Endothelial cell of umbilical vein (primary cell): ENCODE data around the gene CALML6. TPM values are rescaled to one million over a fixed set of nuclear protein-coding genes. Genes with fewer than 3 reads are reported as not detected.

Experiments used
- BruUV-seq: library from RNA; stranded (reverse); fragments of 400-500 nt; replicated peaks from 2 replicates; lab custom pipeline; 2021; lab: Mats Ljungman, UMichigan
- CTCF ChIA-PET: fragments of 300-600, 350-600 bp; sonication (Branson Sonifier 250); formaldehyde crosslinking; loops from one replicate; lab custom pipeline; 2021; ENCODE audit warnings: antibody characterized with exemption, inconsistent platforms; lab: Charles Lee
- POLR2A ChIA-PET: fragments of 300-600, 350-600 bp; sonication (Branson Sonifier 250); formaldehyde crosslinking; loops from one replicate; lab custom pipeline; 2021; ENCODE audit warnings: antibody characterized with exemption, inconsistent platforms; lab: Charles Lee
- DNase-seq: peaks from one replicate; pipeline ENCODE4 v3.0.0-alpha.2; 2011; ENCODE audit warnings: low read depth, low spot score
- FAIRE-seq: peaks from 2 replicates; lab custom pipeline; 2011; peaks lifted over from hg19 to GRCh38; lab: Jason Lieb, UNC
- H2AFZ ChIP-seq: 2 replicates; pipeline ENCODE4 v1.6.0; 2012; ENCODE audit warnings: low read depth, low read length, control low read depth, inconsistent platforms
- H3K27ac ChIP-seq: 2 replicates; pipeline ENCODE4 v1.5.1; 2011; ENCODE audit warnings: low read depth, mild to moderate bottlenecking, control low read depth, low read length, moderate library complexity; ENCODE audit not compliant: insufficient read depth
- H3K27me3 ChIP-seq, 2 experiments: 2 replicates each; pipeline versions ENCODE4 v1.6.0 to v1.6.1; 2011; ENCODE audit warnings: low read length in 2 of 2, mixed read lengths in 1 of 2; ENCODE audit not compliant: control insufficient read depth in 2 of 2, insufficient read depth in 2 of 2
- H3K36me3 ChIP-seq, 2 experiments: 2 replicates in 1 of 2; 3 replicates in 1 of 2; pipeline ENCODE4 v1.5.1; 2011; ENCODE audit warnings: low read length in 2 of 2, mild to moderate bottlenecking in 1 of 2, moderate library complexity in 1 of 2; ENCODE audit not compliant: control insufficient read depth in 2 of 2, insufficient read depth in 2 of 2; ENCODE audit errors: extremely low read depth in 1 of 2
- H3K4me1 ChIP-seq: 3 replicates; pipeline ENCODE4 v1.5.1; 2011; ENCODE audit warnings: mild to moderate bottlenecking, low read length; ENCODE audit not compliant: control insufficient read depth, insufficient read depth; ENCODE audit errors: extremely low read depth
- H3K4me2 ChIP-seq: 2 replicates; pipeline ENCODE4 v1.6.1; 2011; ENCODE audit warnings: low read length, control low read depth, mixed read lengths; ENCODE audit not compliant: insufficient read depth
- H3K4me3 ChIP-seq, 3 experiments: fragments of 200-600 bp in 1 of 3; sonication (generic), shearing (Covaris generic) in 1 of 3; replicated peaks in 1 of 3; 2 replicates each; pipeline ENCODE4 v1.5.1; 2011 to 2016; ENCODE audit warnings: control low read depth in 3 of 3, low read length in 3 of 3, mild to moderate bottlenecking in 2 of 3, inconsistent platforms in 1 of 3, low read depth in 1 of 3, moderate library complexity in 1 of 3; ENCODE audit not compliant: insufficient read depth in 1 of 3
- H3K79me2 ChIP-seq: 2 replicates; pipeline ENCODE4 v1.6.0; 2012; ENCODE audit warnings: low read length, inconsistent platforms; ENCODE audit not compliant: control insufficient read depth, insufficient read depth
- H3K9ac ChIP-seq: replicated peaks from 2 replicates; pipeline ENCODE3; 2011; ENCODE audit warnings: low read length, control low read depth; ENCODE audit not compliant: insufficient read depth; ENCODE audit errors: extremely low read depth
- H3K9me1 ChIP-seq: replicated peaks from 3 replicates; pipeline ENCODE4 v1.6.0; 2011; ENCODE audit warnings: mild to moderate bottlenecking, low read length; ENCODE audit not compliant: control insufficient read depth, insufficient read depth; ENCODE audit errors: extremely low read depth
- H3K9me3 ChIP-seq: replicated peaks from 2 replicates; pipeline ENCODE4 v1.5.1; 2012; ENCODE audit warnings: low read length, inconsistent platforms; ENCODE audit not compliant: control insufficient read depth, insufficient read depth
- H4K20me1 ChIP-seq: replicated peaks from 2 replicates; pipeline ENCODE3; 2011; ENCODE audit warnings: mild to moderate bottlenecking, low read length; ENCODE audit not compliant: control insufficient read depth, insufficient read depth; ENCODE audit errors: extremely low read depth
- CTCF ChIP-seq, 2 donors: IDR thresholded peaks; 1 replicate in 1 of 2; 2 replicates in 1 of 2; pipeline ENCODE4 v1.5.1; 2011; ENCODE audit warnings: low read length in 2 of 2, mild to moderate bottlenecking in 2 of 2, moderate library complexity in 2 of 2, control low read depth in 1 of 2, inconsistent platforms in 1 of 2, low read depth in 1 of 2; ENCODE audit not compliant: insufficient read depth in 1 of 2; ENCODE audit errors: extremely low read depth in 1 of 2
- FOS ChIP-seq: IDR thresholded peaks from 2 replicates; pipeline ENCODE4 v1.6.1; 2011; ENCODE audit warnings: mild to moderate bottlenecking, low read length, moderate library complexity, borderline replicate concordance; ENCODE audit not compliant: insufficient read depth
- GATA2 ChIP-seq: IDR thresholded peaks from 2 replicates; pipeline ENCODE4 v1.7.0; 2011; ENCODE audit warnings: low read depth, mild to moderate bottlenecking, moderate library complexity, mixed read lengths, low read length; ENCODE audit not compliant: insufficient read length, insufficient read depth
- MYC ChIP-seq: IDR thresholded peaks from one replicate; pipeline ENCODE4 v1.6.1; 2011; ENCODE audit warnings: mild to moderate bottlenecking, low read depth, low read length
- POLR2AphosphoS5 ChIP-seq: IDR thresholded peaks from 2 replicates; pipeline ENCODE4 v1.6.1; 2012; ENCODE audit warnings: low read depth, mild to moderate bottlenecking, control low read depth, low read length, moderate library complexity; ENCODE audit not compliant: insufficient read depth
- dilution Hi-C: fragments of 300-500 bp; cut with MboI; formaldehyde crosslinking; loops from one replicate; pipeline ENCODE4 v1.15.0; 2019; ENCODE audit warnings: low sequenced_read_pairs; ENCODE audit not compliant: extremely low pct_ligation_motif_present
- intact Hi-C: fragments of 100-400 bp; cut with micrococcal nuclease; formaldehyde crosslinking; loops from one replicate; pipeline ENCODE4 v1.10.0; 2022
- polyA plus RNA-seq, 4 experiments: library from polyadenylated mRNA; depleted of rRNA in 3 of 4; stranded (reverse) in 3 of 4; unstranded in 1 of 4; fragments of >200 nt; gene quantifications; 2 replicates each; pipeline versions ENCODE4 v1.2.1 to v1.2.3, GENCODE V29; 2011 to 2012; ENCODE audit warnings: missing spikeins in 1 of 4
- total RNA-seq: library from RNA; stranded (reverse); gene quantifications from 2 replicates; pipeline ENCODE4 v1.2.3, GENCODE V29; 2021

CALML6 gene
- total and polyA plus RNA-seq, 2 donors (not counting 3 experiments of a cell fraction or from before 2014, with no cell fraction given): 0.36 to 0.44 TPM

DNA sequence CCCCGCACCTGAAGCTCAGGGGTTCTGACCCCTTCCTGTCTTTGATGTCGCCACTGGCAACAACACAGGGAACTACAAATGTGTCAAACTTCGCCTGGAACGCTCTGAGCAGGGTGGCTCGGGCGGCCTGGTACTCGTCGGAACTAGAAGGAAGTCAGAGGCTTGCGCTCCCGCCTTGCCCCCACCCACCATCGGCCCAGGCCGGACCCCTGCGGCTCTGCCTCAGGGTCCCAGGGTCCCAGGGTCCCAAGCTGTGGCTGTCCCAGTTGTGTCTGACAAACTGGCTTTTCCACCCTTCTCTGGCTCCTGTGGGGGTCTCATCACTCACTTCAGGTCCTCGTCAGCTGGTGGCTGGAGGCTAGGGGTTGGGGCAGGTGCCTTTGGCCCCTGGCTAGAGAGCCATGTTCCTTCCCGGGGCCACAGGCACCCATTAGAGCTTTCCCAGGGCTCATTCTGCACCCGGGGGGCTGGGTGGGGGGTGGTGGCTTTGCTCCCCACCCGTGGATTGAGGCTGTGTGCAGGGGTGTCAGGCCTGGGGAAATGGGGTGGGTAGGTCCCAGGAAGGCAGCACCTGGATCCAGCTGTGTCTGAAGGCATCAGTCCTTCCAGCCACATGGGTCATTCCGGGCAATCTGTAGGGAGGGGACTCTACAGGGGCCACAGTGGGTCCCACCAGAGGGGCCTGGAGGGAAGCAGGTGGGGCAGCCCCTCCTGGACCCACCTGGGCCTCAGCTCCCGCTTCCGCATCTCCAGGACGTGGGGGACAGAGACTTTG is 12.0 kb downstream of the CALML6 start:
- BruUV-seq: no TSS peak
- dilution Hi-C loops: no loop called here
- FAIRE-seq: no peak

More for the DNA sequence above, 12.0 kb downstream of the CALML6 start:
- no peak overlapping the region for H2AFZ ChIP-seq
- no peaks in the 10 kb centered on the region for H4K20me1 ChIP-seq
- ChIA-PET CTCF (interaction anchor here (0.7 to 1.5 kb wide), 2 partner anchors 117 to 248 kb away, joined by 3 read pairs; no protein-coding TSS in a partner anchor), POLR2A (no interaction called here)
- intact Hi-C loops: no loop called here
- H3K4me1 ChIP-seq: no peaks in the 10 kb centered on the region
- no peaks in the 10 kb centered on the region for H3K79me2 ChIP-seq
- no peak overlapping the region for H3K27ac ChIP-seq
- H3K27me3 ChIP-seq: no peaks in the 10 kb centered on the region
- H3K36me3 ChIP-seq: no peaks in the 10 kb centered on the region
- no peak for DNase-seq
- no peak overlapping the region for H3K9ac ChIP-seq
- TF ChIP-seq CTCF (IDR thresholded peaks at IDR 0.05; ENCODE audit: extremely low read depth in 1 of 2, insufficient read depth in 1 of 2, low read depth in 1 of 2, low read length in 2 of 2) (no peak), POLR2AphosphoS5 (no peak), MYC (no peak), FOS (no peak), GATA2 (no peak)
- no peak overlapping the region for H3K4me2 ChIP-seq
- H3K9me3 ChIP-seq: no peaks in the 10 kb centered on the region
- no peaks in the 10 kb centered on the region for H3K9me1 ChIP-seq
- no peak overlapping the region for H3K4me3 ChIP-seq
